DND-41 (cell line): ENCODE measurements around the gene TTC28.

Source experiments
- EZH2 ChIP-seq: IDR thresholded peaks from 3 replicates; pipeline ENCODE4 v1.6.1; 2012; ENCODE audit warnings: borderline replicate concordance, low read depth, mild to moderate bottlenecking, moderate library complexity, low read length, inconsistent platforms; ENCODE audit not compliant: severe bottlenecking
- TF ChIP-seq, protein P1 (sequence below): IDR thresholded peaks from 2 replicates; pipeline ENCODE4 v1.5.1; 2012; ENCODE audit warnings: borderline replicate concordance, low read length, moderate library complexity, mild to moderate bottlenecking; ENCODE audit not compliant: poor library complexity, severe bottlenecking; ENCODE audit errors: extremely low read depth

DNA sequence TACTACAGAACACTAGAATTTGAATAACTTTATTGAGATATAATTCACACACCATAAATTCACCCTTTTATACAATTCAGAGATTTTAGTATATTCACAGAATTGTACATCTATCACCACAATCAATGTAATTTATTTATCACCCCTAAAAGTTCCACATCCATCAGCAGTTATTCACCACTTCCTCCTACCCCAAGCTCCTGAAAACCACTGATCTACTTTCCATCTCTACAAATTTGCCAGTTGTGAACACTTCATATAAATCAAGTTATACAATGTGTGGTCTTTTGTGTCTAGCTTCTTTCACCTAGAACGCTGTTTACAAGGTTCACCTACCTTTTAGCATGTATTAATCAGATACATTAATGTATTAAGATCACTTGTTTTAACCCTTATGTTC is 179.6 kb downstream of the TTC28 start:
- TF ChIP-seq EZH2 = no peak
- TF ChIP-seq, protein P1, sequence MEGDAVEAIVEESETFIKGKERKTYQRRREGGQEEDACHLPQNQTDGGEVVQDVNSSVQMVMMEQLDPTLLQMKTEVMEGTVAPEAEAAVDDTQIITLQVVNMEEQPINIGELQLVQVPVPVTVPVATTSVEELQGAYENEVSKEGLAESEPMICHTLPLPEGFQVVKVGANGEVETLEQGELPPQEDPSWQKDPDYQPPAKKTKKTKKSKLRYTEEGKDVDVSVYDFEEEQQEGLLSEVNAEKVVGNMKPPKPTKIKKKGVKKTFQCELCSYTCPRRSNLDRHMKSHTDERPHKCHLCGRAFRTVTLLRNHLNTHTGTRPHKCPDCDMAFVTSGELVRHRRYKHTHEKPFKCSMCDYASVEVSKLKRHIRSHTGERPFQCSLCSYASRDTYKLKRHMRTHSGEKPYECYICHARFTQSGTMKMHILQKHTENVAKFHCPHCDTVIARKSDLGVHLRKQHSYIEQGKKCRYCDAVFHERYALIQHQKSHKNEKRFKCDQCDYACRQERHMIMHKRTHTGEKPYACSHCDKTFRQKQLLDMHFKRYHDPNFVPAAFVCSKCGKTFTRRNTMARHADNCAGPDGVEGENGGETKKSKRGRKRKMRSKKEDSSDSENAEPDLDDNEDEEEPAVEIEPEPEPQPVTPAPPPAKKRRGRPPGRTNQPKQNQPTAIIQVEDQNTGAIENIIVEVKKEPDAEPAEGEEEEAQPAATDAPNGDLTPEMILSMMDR = no peak
